Measurements from ENCODE around the gene CD72.
A peak's percentile ranks its signal among the peaks of the same experiment; 100 is the strongest.
"Not testable (repeated sequence)": the region's sequence is repeated elsewhere in the genome, so short reads cannot be mapped to it uniquely, and the experiment has no call there.

The CD72 gene

DNA sequence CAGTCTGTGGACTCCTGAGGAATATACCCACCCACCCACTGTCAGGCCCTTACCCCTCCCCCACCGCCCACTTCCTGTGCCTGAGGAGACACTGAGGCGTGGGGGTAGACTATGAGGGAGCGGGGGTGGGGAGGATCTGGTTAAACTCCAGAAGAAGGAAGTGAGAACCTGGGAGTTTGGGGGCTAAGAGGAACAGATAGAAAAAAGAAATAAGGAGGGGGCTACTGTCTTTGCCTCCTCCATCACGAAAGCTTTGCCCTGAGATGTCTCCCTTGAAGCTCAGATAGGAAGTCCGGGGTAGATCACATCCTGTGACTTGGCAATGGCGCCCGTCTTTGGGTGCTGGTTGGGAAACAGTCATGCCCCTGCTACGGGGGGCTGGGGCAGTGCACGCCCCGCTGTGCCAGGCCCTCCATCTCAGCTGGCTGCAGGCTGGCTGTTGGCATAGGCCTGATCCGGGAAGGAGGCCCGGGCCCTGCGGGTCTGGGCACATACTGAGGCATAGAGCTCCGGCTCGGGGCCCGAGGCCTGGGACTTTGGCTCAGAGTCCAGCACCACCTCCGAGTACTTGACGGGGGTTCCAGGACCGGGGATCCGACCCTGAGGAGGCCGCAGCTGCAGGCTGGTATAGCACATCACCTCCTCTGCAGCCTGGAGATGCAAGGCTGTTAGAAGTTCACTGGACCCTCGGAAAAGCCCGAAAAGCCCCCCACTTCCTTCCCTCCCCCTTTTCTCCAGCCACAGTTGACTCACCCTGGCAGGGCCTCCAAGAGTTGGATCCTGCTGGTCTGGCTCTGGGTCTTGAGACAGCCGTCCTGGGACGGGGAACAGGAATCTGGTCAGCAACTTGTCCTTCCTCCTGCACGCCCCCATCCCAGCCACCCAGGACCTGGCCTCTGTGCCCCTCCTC lies 31.5 kb upstream of the CD72 start:
- peak; percentile 58 for DNase-seq

DNA sequence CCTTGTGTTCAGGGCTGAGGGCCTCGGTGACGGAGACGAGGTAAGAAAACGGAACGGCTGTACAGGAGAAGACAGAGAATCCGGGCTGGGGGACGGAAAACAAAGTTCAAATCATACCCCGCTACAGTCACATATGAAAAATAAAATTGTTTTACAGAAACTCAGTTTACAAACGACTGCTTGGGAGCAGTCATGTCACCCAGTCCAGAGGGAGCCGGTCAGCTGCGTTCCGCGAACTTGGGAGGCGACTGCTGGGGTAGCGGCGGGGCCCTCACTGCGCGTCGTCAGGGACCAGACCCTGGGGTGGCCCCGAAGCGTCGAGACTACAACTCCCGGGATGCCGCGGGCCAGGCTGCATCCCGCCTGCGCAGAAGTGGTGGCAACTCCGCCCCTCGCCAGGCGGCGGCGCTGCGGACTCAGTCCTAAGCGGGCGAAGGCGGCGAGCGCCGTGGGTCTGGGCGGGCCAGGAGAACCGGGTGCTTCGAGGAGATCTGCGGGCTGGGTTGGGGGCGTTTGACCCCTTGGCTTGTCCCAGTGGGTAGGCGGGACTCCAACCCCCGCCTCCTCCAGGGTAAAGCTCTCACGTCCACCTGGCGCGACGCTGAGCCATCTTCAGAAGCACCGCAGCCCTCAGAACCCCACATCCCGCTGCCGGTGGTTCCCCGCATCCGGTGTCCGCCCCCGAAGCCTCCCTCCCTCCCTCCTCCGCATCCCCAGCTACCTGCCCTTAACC lies 28.5 kb upstream of the CD72 start:
- DNase-seq = peak; percentile 96

DNA sequence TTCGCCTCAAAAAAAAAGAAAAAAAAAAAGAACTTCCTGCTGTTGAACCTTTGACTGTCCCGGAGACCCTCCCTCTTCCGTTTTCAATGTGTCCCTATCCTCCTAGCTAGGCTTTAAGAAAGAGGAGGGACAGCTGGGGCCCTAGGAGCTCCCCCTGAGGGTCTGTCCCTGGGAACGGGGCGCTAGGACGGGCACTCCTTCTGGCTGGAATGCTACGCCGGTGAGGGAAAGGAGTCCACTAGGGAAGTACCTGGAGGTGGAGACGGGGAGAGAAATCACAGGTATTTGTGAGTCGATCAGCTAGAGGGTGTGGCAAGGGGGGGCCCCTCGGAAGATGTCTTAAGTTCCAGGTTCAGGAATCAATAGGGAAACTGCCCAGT lies 27.9 kb upstream of the CD72 start:
- peak; percentile 54 for DNase-seq

DNA sequence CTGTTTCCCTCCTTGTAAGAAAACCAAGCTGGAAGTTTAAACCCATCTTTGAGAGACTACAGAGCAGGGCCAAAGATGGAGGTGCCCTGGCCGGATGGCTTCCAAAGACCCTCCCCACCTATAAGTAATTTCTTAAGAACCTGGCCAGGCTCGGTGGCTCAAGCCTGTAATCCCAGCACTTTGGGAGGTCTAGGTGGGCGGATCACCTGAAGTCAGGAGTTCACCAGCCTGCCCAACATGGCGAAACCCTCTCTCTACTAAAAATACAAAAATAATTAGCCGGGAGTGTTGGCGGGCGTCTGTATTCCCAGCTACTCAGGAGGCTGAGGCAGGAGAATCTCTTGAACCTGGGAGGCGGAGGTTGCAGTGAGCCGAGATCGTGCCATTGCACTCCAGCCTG lies 27.5 kb upstream of the CD72 start:
- DNase-seq = not testable (repeated sequence)

- no peak for DNase-seq
Measured at GRCh38 chr9:35643046-35643445, 24.8 kb upstream of the CD72 start.

DNA sequence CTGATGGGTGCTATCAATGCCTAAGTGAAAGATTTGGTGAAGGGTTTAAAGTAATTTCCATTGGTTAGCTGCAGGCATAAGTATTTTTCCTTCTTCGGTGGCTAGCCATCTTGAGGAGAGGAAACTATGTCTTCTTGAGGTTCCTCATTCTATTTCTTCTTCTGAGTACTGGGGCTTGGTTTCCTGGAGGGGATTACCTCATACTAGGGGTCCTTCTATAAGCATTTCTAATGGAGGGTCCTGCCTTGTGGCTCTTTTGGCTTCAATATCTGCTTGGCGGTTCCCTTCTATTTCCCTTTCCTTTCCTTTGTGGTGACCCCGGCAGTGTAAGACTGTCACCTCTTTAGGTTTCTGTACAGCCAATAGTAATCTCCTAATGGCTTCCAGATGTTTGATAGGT lies 23.3 kb upstream of the CD72 start:
- peak; percentile 55 for DNase-seq

GRCh38 chr9:35640431-35640830 lies 22.2 kb upstream of the CD72 start:
- DNase-seq = not testable (repeated sequence)

GRCh38 chr9:35639631-35640030 lies 21.4 kb upstream of the CD72 start:
- DNase-seq = no peak

DNA sequence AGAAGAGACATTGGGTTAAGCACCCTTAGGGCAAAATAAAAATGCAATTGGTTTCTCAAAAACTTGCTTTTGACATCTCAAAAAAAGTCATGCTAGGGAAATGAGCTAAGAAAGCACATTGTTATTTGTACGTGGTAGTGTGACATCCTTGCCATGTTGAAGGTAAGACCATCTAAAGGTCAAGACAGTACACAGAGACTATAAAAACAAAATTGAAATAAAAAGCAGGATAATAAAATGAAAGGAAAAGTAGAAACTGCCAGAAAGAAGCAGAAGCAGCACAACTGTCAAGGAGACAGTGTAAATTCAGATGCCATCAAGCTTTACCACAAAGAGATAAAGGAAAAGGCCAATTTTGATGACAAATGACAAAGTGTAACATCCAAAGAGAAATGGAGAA lies 21.0 kb upstream of the CD72 start:
- not testable (repeated sequence) for DNase-seq

GRCh38 chr9:35638751-35639150 lies 20.5 kb upstream of the CD72 start:
- not testable (repeated sequence) for DNase-seq

GRCh38 chr9:35637427-35637955 lies 19.3 kb upstream of the CD72 start:
- not testable (repeated sequence) for DNase-seq

- DNase-seq = not testable (repeated sequence)
Measured at GRCh38 chr9:35636877-35637246, 18.6 kb upstream of the CD72 start.

- no peak for DNase-seq
Measured at GRCh38 chr9:35636135-35636876, 18.1 kb upstream of the CD72 start.

DNA sequence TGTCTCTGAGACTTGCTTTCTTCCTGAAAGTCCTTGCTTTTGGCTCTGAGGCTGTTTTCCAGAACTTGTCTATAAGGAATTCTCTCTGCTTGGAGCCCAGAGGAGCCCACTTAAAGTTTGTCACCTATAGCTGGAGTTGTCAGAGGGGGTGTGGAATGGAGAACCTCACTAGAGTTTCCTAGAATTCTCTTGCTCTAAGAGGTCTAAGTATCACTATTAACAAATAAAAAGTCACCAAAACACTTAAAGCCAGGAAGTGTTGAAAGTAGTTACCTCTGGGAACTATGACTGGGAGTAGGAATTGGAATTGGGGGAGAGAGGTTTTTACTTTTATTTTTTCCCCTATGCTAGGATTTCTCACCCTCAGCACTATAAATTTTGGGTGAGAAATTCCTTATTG lies 17.5 kb upstream of the CD72 start:
- no peak for DNase-seq

DNA sequence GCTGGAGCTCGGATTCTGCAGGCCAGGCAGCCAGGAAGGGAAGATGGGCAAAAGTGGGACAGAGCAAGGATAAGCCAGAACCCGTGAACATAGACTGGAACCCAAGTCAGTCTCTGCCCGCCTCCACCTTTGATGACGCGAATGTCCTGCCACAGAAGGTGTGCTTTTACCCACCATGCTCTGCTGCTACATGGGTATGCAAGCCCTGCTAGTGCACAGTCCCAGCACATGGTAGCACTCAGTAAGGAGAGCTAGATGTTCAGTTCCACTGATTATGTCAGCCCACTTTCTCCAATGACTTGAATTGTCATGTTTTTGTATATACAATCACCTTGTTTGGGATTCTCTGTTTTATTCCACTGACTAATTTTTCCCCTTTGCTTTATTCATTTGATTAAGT lies 11.4 kb upstream of the CD72 start:
- no peak for DNase-seq

DNA sequence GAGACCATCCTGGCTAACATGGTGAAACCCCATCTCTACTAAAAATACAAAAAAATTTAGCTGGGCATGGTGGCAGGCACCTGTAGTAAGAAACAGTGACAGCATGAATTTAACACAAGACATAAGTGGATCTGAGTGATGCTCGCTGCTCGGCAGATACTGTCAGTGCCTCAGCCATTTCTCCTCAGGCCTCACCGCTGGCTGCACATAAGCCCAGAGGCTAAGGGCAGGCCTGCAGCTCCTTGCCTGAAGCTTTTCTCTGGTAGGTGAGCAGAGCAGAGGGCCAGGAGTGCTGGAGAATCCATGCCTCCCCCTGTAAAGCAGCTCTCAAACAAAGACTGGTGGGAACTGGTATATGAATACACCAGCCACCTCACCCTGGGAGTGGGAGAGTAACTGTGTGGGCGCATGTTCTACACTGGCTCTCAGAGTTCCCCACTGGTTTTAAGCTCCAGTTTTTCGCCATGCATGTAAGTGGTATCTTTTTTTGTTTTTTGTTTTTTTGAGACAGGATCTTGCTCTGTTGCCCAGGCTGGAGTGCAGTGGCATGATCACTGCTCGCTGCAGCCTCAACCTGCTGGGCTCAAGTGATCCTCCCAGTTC lies 10.3 kb upstream of the CD72 start:
- DNase-seq = no peak

DNA sequence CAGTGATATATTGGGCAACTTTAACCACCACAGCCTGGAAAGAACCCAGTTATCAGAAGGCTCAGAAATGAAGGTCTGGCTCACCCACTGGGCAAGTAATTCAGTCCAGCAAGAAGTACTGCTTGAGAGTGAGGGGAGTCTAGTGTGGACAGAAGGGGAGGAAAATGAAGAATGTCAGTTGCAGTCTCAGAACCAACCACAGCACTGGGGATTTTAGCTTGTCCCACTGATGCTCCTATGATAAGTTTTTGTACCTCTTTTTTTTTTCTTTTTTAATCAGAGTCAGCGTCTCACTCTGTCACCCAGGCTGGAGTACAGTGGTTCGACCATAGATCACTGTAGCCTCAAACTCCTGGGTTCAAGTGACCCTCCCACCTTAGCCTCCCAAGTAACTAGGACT lies 9.4 kb upstream of the CD72 start:
- DNase-seq = no peak

GRCh38 chr9:35619800-35620158 lies 1.6 kb upstream of the CD72 start:
- DNase-seq = no peak

DNA sequence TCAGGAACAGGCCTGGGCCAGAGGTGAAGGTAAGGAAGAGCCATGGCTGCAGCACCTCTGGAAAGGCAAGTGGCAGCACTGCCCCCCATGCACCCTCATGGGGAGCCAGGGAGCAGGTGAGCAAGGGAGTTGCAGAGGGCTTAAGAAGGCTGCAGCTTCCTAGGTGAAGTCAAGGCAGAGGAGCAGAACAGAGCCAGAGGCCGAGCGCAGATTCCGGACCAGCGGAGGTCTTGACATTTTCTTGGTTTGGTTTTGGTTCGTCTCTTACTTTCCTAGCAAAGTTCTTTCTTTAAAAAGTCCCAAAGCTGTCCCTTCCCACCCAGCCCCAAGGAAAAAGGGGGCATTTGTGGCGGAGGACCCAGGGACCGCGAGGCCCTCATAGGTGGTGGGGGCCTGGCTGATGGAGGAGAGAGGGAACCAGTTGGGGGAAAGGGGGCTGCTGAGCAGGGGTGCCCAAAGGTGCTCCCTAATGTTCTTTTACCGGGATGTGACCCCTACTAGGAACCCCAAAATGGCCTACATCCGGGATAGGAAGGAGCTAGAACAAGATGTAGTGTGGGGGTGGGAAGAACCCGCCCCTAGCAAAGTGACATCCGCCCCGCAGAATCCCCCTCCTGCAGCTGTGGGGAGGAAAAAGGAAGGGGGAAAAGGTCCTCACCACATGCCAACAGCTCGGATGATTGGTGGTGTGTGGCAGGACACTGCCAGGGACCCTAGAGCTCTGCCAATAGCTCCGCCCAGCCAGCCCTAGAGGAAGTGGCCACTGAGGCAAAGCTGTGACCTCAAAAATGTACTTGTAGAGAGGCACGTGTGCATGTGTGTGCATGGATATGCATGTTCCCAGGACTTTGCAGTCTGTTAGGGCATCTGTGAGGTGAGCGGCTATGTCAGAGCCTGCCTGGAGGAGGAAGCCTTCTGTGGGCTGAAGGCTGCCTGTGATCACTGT lies 914 bp upstream of the CD72 start:
- DNase-seq = peak; percentile 79

GRCh38 chr9:35617548-35617947 lies 665 bp downstream of the CD72 start:
- DNase-seq = no peak

DNA sequence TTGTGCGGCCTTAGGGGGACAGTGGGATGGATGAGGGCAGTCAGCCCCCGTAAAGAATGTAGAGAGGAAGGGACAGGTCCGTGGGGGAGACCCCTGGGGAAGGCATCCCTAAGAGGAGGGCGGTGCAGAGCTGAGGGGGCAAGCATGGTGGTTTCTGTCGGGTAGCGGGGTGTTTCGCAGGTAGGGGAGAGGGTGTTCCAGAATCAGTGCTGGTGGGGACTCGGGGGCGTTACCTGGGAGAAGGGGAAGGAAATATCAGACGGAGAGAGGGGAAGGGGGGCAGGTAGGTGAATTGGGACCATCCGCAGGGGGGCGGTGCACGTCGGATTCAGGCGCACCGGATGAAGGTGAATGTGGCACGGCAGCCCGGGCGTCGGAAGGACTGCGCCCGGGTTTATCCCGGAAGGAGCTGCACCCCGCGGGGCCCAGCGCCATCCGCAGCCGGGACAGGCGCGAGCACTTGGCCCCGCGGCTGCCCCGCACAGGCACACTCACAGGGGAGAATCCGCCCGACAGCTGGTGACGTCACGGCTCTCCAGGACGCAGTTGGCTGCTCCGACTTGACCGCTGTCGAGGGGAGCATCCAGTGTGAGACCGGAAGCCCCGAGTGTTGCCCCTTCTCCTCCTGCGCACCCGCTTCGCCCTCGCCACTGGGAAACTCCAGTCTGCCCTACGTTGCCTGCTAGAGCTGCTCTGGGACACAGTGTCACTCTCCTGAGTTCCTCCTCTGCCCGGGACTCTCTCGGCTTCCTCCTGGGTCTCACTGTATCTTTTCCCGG lies 1.3 kb downstream of the CD72 start:
- peak; percentile 74 for DNase-seq
